OCI-LY7 (cell line): ENCODE data around the gene PIWIL1. TPM values are rescaled to one million over a fixed set of nuclear protein-coding genes. Genes with fewer than 3 reads are reported as not detected.

Source experiments
- BruUV-seq: library from RNA; stranded (reverse); fragments of 400-500 nt; replicated peaks from 2 replicates; lab custom pipeline; 2021; lab: Mats Ljungman, UMichigan
- CTCF ChIA-PET: fragments of 300-600 bp; sonication (Branson Sonifier 250); formaldehyde crosslinking; loops from one replicate; lab custom pipeline; 2022; ENCODE audit warnings: antibody characterized with exemption; ENCODE audit not compliant: unreplicated experiment; lab: Charles Lee
- POLR2A ChIA-PET: fragments of 300-600 bp; sonication (Branson Sonifier 250); formaldehyde crosslinking; loops from one replicate; lab custom pipeline; 2022; ENCODE audit warnings: antibody characterized with exemption; lab: Charles Lee
- DNase-seq: peaks from one replicate; pipeline ENCODE4 v3.0.0-alpha.2; 2015; ENCODE audit warnings: low spot score
- H2AFZ ChIP-seq: fragments of 200-600 bp; sonication (generic), shearing (Covaris generic); 2 replicates; pipeline ENCODE4 v1.6.1; 2014; ENCODE audit warnings: mild to moderate bottlenecking, antibody characterized with exemption, low read length, moderate library complexity
- H3K27ac ChIP-seq: fragments of 200-600 bp; sonication (generic); 2 replicates; pipeline ENCODE4 v1.5.1; 2014; ENCODE audit warnings: mixed run types, low read depth, mild to moderate bottlenecking, moderate library complexity, low read length, inconsistent platforms; ENCODE audit not compliant: poor library complexity, severe bottlenecking
- H3K36me3 ChIP-seq: fragments of 200-600 bp; sonication (generic); 2 replicates; pipeline ENCODE4 v1.6.1; 2014; ENCODE audit warnings: mild to moderate bottlenecking, antibody characterized with exemption, low read length, moderate library complexity, mixed read lengths; ENCODE audit not compliant: insufficient read depth
- H3K4me1 ChIP-seq: fragments of 200-600 bp; sonication (generic); 2 replicates; pipeline ENCODE4 v1.5.1; 2014; ENCODE audit warnings: mild to moderate bottlenecking, low read length; ENCODE audit not compliant: insufficient read depth, poor library complexity, severe bottlenecking
- H3K4me2 ChIP-seq: fragments of 200-600 bp; sonication (generic); 2 replicates; pipeline ENCODE4 v1.6.1; 2014; ENCODE audit warnings: mild to moderate bottlenecking, low read length
- H3K4me3 ChIP-seq: fragments of 200-600 bp; sonication (generic); 2 replicates; pipeline ENCODE4 v1.5.1; 2014; ENCODE audit warnings: mild to moderate bottlenecking, low read depth, low read length; ENCODE audit not compliant: poor library complexity, severe bottlenecking
- H3K79me2 ChIP-seq: fragments of 200-600 bp; sonication (generic); 2 replicates; pipeline ENCODE4 v1.6.1; 2016; ENCODE audit warnings: low read depth, mild to moderate bottlenecking, low read length, moderate library complexity, mixed read lengths; ENCODE audit not compliant: insufficient read depth
- H3K9me2 ChIP-seq: fragments of 200-600 bp; sonication (generic); 2 replicates; pipeline ENCODE4 v1.6.1; 2016; ENCODE audit warnings: mild to moderate bottlenecking, low read length, mixed read lengths; ENCODE audit not compliant: insufficient read depth
- H3K9me3 ChIP-seq: fragments of 200-600 bp; sonication (generic); 2 replicates; pipeline ENCODE4 v1.6.1; 2014; ENCODE audit warnings: mild to moderate bottlenecking, mixed run types, low read length, mixed read lengths
- H4K20me1 ChIP-seq: fragments of 200-600 bp; sonication (generic); 2 replicates; pipeline ENCODE4 v1.6.1; 2014; ENCODE audit warnings: mild to moderate bottlenecking, antibody characterized with exemption, low read length, moderate library complexity, mixed read lengths; ENCODE audit not compliant: insufficient read depth
- CTCF ChIP-seq: fragments of 200-600 bp; sonication (generic); conservative IDR thresholded peaks from 2 replicates; pipeline ENCODE4 v1.5.1; 2014; ENCODE audit warnings: mild to moderate bottlenecking, antibody characterized with exemption, low read length, moderate library complexity, mixed read lengths
- EZH2phosphoT487 ChIP-seq: fragments of 200-600 bp; sonication (generic); IDR thresholded peaks from 2 replicates; pipeline ENCODE4 v1.6.1; 2018; ENCODE audit warnings: low read depth, borderline replicate concordance, mild to moderate bottlenecking, mixed run types, antibody characterized with exemption, low read length, moderate library complexity, mixed read lengths
- intact Hi-C: fragments of 100-400 bp; cut with micrococcal nuclease; formaldehyde crosslinking; loops from one replicate; pipeline ENCODE4 v1.10.0; 2022; ENCODE audit not compliant: unreplicated experiment
- total RNA-seq, 2 experiments: library from RNA; depleted of rRNA in 1 of 2; stranded (reverse); fragments of >200 nt in 1 of 2; shearing (Covaris generic) in 1 of 2; gene quantifications; 2 replicates each; pipeline ENCODE4 v1.2.3, GENCODE V29; 2014 to 2022

The PIWIL1 gene
- total RNA-seq, 2 experiments from 2014 or later = not detected

GRCh38 chr12:130334399-130334798 is 3.3 kb upstream of the PIWIL1 start:
- Histone ChIP-seq H4K20me1 (no peaks in the 10 kb centered on the region), H3K9me3 (no peaks in the 10 kb centered on the region), H3K79me2 (no peaks in the 10 kb centered on the region), H3K4me1 (no peaks in the 10 kb centered on the region), H3K4me3 (no peak overlapping the region), H3K27ac (no peak overlapping the region), H3K4me2 (no peak overlapping the region), H3K36me3 (no peaks in the 10 kb centered on the region), H3K9me2 (no peaks in the 10 kb centered on the region), H2AFZ (no peak overlapping the region)
- TF ChIP-seq CTCF (no peak), EZH2phosphoT487 (no peak)
- DNase-seq = no peak
- BruUV-seq = no TSS peak
- intact Hi-C loops = no loop called here
- ChIA-PET CTCF (no interaction called here), POLR2A (no interaction called here)

DNA sequence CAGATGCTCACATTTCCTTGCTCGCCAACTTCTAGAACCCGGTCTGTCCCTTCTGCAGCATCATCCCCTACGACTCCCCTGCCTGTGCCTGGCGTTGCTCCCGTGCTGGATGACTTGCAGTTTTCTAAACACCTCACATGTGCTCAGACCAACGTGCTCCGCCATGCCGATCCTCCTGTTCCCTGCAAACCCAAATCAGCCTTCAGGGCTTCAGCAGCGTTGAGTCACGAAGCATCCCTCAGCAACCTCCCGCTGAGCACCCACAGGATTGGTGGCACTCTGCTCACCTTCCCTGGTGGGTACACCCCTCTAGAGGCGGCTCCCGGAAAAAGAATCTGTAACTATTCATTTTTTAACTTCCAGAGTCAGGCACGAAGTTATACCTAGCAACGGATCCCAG is 2.8 kb upstream of the PIWIL1 start:
- BruUV-seq = no TSS peak
- Histone ChIP-seq H3K9me2 (no peaks in the 10 kb centered on the region), H3K36me3 (no peaks in the 10 kb centered on the region), H3K4me2 (no peak overlapping the region), H3K4me1 (no peaks in the 10 kb centered on the region), H2AFZ (no peak overlapping the region), H3K79me2 (no peaks in the 10 kb centered on the region), H3K27ac (no peak overlapping the region), H4K20me1 (no peaks in the 10 kb centered on the region), H3K4me3 (no peak overlapping the region), H3K9me3 (no peaks in the 10 kb centered on the region)
- TF ChIP-seq CTCF (no peak), EZH2phosphoT487 (no peak)
- no peak for DNase-seq
- POLR2A ChIA-PET = interaction anchor here (0.7 kb wide), 1 partner anchor 1212 kb away, joined by 3 read pairs; no protein-coding TSS in a partner anchor
- intact Hi-C loops = loop anchor here (1.0 to 5.0 kb wide), 2 partner anchors 288 to 308 kb away; no protein-coding TSS in a partner anchor
- CTCF ChIA-PET = no interaction called here

DNA sequence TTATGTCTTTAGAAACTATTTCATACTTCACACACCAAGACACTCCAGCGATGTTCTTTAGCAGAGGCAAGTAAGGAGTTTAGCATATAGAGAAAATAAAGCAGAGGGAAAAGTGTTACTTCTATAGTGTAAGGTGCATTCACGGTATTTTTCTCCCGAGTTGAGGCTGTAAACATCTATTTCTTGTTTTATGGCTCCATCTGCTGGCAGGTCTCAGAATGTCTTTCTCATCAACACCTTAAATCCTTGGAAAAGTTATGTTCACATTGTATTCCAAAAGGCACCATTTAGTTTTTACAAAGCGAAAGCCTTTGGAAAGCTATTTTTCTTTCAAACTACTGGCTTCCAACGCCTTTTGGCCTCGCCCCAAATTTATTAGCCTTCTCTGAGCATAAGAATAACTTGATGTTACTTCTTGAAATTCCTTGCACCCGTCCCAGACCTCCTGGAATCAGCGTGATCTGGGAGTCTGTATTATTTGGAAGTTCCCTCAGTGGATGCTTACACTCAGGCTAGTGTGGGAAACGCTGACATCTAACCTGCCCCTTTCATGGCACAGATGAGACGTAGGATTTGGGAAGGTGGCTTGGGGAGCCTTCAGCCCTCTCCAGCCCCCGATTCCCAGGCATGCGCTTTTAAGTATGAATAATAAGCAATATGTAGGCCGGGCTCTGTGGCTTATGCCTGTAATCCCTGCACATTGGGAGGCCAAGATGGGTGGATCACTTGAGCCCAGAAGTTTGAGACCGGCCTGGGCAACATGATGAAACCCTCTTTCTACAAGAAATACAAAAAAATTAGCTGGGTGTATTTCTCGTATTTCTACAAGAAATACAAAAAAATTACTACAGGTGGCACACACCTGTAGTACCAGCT is 1.9 kb upstream of the PIWIL1 start:
- Histone ChIP-seq H3K27ac (no peak overlapping the region), H3K9me3 (no peaks in the 10 kb centered on the region), H4K20me1 (no peaks in the 10 kb centered on the region), H3K79me2 (no peaks in the 10 kb centered on the region), H3K36me3 (no peaks in the 10 kb centered on the region), H3K4me1 (no peaks in the 10 kb centered on the region), H2AFZ (no peak overlapping the region), H3K4me3 (no peak overlapping the region), H3K9me2 (no peaks in the 10 kb centered on the region), H3K4me2 (no peak overlapping the region)
- DNase-seq = peak; percentile 49
- ChIA-PET CTCF (no interaction called here), POLR2A (interaction anchor here (0.7 kb wide), 1 partner anchor 1213 kb away, joined by 3 read pairs; no protein-coding TSS in a partner anchor)
- intact Hi-C loops = loop anchor here (1.0 to 5.0 kb wide), 2 partner anchors 288 to 308 kb away; no protein-coding TSS in a partner anchor
- BruUV-seq = no TSS peak
- TF ChIP-seq CTCF (peak; percentile 87), EZH2phosphoT487 (no peak)
